ENCODE data around the gene ZFP2.
A peak's percentile ranks its signal among the peaks of the same experiment; 100 is the strongest.
"Not testable (repeated sequence)": the region's sequence is repeated elsewhere in the genome, so short reads cannot be mapped to it uniquely, and the experiment has no call there.

ZFP2 gene

DNA sequence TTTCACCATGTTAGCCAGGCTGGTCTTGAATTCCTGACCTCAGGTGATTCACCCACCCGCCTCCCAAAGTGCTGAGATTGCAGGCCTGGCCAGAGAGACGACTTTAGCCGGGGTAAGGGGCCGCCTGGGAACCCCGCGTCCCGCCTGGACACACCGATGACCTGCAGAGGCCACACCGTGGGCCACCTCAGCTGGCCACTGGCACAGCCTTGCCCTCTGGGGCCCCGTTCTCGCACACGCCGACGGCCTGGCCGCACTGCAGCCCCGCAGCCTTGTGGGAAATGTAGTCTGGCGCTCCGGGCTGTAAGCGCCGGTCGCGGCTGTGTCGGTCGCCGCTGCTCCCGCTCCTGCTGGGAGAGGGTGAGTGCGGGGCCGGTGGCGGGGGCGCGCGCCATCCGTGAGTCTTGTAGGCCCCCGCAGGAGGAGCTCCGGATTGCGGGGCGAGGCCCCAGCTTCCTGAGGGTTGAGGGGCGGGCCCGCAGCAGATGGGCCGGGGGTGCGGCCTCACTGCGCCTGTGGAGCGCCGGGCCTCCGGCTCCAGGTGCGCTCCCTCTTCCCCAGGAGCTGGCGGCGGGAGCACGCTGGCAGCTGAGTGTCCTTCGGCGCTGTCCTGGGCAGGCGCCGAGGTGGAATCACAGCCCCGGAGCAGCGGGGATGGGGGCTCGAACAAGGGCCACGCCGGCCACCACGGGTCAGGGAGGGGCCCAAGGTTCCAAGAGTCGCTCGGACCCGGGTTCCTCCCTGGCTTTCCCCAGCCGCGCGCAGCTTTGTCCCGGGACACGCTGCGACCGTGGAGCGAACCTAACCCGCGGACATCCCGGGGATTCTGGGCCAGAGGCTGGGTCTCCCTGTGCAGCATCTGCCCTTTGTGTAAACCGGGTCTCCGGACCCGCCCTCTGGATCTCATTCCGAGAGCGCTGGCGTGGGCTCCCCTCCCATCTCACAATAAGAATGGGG lies at the start of gene ZFP2:
Gene ZFP2 (plus strand): TSS at position 299 of the 957 bp plus-strand sequence. CDS start 35,401 bp downstream, outside the sequence.
- no peak for DNase-seq

DNA sequence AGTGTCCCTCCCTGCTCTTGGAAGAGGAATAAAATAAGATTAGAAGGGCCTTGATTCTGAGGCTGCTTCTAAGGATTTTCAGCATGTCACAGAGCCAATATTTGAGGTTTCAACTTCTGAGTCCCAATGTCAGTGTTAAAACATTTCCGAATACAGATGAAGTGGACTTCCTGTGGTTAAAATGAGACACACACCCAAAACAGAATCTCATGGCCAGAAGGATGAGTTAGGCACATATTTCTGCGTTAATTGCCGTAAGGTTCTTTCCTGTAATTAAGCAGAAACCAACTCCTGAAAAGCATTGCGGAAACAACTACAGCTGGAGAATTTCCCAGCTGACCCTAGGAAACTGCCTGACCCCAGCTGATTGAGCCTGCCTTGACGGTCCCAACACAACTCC lies 46.4 kb upstream of the ZFP2 start:
- no peak for DNase-seq

DNA sequence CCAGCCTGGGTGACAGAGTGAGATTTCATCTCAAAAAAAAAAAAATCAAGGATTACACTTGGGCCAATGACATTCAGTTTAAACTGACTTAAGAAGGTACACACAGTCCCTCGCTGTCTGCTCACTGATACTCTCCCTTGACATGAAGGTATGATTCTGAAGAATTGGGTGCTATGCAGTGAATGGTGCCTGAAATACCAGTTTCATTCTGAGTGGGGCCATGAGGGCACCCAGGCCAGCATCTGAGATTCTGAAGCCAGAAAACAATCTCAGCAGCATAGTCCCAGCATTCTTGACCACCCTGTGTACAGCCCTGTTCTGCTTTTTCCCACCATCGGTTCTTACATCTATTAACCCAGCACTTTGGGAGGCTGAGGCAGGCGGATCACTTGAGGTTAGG lies 43.8 kb upstream of the ZFP2 start:
- no peak for DNase-seq

DNA sequence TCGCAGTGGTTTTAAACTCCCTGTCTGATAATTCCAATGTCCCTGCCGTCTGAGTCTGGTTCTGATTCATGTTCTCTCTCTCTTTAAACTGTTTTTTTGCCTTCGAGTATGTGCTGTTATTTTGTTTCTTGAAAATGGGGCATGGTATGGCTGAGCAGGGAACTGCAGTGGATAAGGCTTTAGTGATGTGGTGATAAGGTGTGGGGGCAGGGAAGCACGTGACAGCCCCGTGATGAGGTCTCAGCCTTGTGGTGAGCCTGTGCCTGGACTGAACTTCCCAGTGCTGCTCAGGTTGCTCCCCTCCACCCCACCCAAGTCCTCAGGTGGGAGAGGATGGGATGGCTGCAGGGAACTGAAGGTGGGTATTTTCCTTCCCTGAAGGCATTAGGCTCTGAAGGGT lies 41.4 kb upstream of the ZFP2 start:
- DNase-seq: no peak

DNA sequence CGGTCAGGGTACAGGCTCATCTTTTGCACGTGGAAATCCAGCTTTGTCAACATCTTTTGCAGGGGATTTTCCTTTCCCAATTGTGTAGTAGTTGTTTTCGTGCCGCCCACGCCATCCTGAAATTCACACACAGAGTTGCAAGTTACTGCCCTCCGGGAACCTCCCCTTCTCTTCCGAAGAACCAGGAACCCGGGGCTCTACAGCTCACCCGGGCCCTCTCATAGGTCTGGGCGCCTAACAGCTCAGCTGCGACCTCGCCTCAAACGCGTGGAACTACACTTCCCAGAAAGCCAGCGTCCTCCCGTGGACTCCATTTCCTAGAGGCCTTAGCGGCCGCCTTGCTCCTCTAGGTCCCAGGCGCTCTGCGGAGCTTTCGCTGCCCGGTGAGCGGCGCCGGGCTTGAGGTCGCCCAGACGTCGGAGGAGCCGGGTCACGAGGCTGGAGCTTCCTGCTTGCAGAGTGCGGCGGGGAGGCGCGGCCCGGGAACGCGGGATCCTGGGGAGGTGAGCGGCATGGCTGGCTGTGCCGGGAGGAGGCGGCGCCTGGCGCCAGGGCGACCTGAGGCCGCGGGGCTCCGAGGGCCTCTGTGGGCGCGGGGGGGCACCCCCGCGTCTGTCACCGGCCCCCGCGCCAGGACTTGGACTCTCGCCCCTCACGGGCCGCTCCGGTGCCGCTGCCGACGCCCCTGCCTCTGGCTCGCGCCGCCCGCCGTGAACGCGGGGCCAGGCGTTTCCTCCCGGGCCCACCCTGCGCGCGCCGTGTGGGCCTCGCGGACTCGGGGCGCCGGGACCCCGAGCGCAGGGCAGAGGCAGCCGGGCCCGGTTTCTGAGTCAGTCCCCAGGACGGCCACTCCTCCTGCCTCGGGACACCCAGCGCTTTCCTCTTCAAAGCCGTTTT lies 35.8 kb upstream of the ZFP2 start, which contains the start of gene ZNF354B:
Gene ZNF354B (plus strand): TSS at position 329 of the 897 bp plus-strand sequence. CDS start 1,095 bp downstream, outside the sequence.
- DNase-seq: peak; percentile 66

DNA sequence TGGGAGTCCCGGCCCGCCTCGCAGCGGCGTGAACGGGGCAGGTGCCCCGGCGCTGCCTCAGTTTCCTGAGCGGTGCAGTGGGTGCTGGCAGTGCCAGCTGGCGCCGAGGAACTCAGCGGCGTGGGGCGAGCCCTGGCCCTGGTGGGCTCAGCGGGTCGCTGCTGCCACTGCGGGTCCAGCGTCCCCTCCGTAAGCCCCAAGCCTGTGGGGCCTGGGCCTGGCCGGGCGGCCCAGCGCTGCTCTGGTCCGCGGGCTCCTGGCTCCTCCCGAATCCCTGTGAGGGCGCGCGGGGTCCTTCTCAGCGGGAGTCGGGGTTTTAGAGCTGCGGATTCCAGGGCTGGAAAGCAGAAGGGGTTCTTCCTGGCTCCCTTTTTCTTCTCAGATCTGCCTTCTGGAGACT lies 35.1 kb upstream of the ZFP2 start:
- DNase-seq: not testable (repeated sequence)

DNA sequence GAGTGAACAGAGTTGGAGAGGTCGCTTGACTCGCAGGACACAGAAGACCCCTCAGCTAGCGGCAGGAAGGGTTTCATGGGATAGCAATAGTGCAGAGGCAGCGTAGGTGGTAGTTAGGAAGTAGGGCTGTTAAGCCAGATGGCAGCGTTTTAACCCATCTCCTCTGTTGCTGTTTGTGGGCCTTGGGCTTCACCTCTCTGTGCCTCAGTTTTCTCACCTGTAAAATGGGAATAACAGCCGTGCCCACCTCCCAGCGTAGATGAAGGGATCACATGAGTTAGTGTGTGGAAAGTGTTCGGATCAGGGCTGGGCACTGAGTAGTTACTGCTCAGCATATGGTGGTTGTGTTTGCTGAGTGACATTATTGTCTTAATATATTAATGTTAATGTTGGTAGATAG lies 34.1 kb upstream of the ZFP2 start:
- DNase-seq: no peak

DNA sequence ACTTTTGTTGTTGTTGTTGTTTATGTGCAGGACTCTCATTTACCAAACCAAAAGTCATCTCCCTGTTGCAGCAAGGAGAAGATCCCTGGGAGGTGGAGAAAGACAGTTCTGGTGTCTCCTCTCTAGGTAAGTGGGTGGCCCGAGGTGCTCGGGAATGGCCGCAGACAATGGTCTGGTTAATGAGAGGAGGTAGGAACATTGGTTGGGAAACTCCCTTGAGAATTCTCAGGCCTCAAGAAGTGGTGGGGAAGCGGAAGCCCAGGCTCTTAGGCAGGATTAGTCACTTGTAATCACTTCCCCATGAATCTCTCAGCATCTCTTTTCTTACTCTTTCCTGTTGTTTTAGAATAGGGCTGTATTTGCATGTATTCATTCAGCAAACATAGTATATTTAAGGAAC lies 28.8 kb upstream of the ZFP2 start:
- DNase-seq: no peak

DNA sequence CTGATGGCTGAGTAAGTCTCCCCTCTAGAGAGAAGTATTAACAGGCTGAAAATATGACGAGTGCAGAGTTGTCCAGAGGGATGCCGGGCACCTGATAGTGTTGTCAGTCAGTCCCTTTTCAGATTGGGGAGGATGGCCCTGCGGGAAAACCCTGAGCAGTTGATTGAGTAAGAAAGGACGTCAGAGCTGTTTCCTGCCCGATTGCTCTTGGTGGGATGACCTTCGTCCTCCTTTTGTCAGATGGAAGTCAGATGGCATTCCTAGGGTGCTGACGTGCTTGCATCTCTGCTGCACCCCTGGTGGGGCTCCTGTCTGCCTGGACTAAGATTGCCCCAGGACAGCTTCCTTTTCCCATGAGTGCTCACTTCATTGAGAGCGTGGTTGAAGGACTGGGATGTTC lies 26.1 kb upstream of the ZFP2 start:
- DNase-seq: no peak

DNA sequence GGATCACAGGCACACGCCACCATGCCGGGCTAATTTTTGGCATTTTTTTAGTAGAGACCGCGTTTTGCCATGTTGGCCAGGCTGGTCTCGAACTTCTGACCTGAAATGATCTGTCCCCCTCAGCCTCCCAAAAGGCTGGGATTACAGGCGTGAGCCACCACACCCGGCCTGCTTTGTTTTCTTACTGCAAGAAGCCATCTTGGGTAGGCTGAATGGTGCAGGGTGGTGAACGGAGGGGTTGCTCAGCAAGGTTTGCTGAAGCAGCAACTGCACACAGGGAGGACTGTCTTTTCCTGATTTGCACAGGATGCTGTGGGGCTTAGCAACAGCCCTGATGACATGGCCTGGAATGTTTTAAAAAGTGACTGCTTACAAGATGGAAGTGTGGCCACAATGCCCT lies 25.3 kb upstream of the ZFP2 start:
- DNase-seq: no peak

DNA sequence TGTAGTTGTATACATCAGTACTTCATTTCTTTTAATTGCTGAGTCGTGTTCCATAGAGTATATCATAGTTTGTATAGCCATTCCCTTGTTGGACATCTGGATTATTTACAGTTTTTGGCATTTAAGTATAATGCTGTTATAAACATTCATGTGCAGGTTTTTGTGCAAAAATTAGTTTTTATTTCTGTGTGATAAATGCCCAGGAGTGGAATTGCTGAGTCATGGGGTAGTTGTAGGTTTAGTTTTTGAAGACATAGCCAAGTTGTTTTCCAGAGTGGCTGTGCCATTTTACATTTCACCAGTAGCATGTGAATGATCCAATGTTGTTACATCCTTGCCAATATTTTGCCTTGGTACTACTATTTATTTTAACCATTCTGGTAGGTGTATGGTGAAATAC lies 23.4 kb upstream of the ZFP2 start:
- no peak for DNase-seq

DNA sequence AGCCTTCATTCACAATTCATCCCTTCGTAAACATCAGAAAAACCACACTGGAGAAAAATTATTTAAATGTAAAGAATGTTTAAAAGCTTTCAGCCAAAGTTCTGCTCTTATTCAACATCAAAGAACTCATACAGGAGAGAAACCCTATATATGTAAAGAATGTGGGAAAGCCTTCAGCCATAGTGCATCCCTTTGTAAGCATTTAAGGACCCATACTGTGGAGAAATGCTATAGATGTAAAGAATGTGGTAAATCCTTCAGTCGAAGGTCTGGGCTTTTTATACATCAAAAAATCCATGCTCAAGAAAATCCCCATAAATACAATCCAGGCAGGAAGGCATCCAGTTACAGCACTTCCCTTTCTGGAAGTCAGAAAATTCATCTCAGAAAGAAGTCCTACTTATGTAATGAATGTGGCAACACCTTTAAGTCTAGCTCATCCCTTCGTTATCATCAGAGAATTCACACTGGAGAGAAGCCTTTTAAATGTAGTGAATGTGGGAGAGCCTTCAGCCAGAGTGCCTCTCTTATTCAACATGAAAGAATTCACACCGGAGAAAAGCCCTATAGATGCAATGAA lies 12.5 kb upstream of the ZFP2 start:
- DNase-seq: not testable (repeated sequence)

DNA sequence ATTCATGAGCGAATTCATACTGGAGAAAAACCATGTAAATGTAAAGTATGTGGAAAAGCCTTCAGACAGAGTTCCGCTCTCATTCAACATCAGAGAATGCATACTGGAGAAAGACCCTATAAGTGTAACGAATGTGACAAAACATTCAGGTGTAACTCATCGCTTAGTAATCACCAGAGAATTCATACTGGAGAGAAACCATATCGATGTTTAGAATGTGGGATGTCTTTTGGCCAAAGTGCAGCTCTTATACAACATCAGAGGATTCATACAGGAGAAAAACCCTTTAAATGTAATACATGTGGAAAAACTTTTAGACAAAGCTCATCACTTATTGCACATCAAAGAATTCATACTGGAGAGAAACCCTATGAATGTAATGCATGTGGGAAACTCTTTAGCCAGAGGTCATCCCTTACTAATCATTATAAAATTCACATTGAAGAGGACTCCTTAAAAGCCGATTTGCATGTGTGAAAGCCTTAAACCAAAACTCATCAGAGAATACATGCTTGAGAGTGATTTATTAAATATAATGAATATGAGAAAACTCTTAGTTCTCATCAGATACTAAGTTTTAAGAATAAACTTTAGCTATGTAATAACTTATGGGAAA lies 11.8 kb upstream of the ZFP2 start:
- DNase-seq: no peak

DNA sequence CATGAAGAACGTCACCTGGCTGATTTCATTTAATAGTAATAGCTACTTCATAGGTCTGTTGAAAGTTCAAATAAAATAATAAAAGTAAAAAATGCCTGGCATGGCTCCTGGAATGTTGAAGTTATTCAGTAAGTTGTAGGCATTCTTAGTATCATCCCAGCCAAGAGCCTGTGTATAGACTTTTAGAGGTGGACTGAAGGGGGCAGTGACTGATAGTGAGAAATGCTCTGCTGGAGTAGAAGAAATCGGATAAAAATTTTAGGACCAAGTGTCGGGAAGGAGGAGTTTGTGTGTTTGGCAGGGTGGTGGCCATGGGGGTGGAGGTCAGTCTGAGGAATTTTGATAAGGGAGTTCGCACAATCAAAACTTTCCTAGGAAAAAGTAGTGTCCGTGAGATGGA lies 3.6 kb downstream of the ZFP2 start:
- DNase-seq: no peak

DNA sequence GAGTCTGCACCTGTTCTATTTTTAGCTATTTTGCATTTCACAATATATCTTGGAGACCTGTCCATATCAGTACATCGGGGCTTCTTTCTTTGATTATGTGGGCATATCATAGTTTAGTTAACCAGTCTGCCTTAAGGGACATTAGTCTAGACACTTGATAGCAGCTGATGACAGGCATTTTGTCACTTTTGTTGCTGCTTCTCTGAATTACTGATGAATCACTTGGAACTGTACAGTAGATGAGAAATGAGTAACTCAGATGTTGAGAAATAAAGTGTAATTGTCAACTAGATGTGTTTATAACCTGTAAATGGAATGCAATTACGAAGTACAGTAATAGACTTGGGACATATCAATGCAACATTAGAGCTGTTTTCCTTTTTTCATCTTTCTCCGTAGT lies 7.1 kb downstream of the ZFP2 start:
- no peak for DNase-seq

DNA sequence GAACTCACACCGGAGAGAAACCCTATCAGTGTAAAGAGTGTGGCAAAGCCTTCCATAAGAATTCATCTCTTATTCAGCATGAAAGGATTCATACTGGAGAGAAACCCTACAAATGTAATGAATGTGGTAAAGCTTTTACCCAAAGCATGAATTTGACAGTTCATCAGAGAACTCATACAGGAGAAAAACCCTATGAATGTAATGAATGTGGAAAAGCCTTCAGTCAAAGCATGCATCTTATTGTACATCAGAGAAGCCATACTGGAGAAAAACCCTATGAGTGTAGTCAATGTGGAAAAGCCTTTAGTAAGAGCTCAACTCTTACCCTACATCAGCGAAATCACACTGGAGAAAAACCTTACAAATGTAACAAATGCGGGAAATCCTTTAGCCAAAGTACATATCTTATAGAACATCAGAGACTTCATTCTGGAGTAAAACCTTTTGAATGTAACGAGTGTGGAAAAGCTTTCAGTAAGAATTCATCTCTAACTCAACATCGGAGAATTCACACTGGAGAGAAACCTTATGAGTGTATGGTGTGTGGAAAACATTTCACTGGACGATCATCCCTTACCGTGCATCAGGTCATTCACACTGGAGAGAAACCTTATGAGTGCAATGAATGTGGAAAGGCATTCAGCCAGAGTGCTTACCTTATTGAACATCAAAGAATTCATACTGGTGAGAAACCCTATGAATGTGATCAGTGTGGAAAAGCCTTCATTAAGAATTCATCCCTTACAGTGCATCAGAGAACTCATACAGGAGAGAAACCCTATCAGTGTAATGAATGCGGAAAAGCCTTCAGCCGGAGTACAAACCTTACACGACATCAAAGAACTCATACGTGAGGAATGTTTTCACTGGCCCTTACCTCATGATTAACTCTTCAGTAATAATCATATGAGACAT lies 36.4 kb downstream of the ZFP2 start:
- no peak for DNase-seq

DNA sequence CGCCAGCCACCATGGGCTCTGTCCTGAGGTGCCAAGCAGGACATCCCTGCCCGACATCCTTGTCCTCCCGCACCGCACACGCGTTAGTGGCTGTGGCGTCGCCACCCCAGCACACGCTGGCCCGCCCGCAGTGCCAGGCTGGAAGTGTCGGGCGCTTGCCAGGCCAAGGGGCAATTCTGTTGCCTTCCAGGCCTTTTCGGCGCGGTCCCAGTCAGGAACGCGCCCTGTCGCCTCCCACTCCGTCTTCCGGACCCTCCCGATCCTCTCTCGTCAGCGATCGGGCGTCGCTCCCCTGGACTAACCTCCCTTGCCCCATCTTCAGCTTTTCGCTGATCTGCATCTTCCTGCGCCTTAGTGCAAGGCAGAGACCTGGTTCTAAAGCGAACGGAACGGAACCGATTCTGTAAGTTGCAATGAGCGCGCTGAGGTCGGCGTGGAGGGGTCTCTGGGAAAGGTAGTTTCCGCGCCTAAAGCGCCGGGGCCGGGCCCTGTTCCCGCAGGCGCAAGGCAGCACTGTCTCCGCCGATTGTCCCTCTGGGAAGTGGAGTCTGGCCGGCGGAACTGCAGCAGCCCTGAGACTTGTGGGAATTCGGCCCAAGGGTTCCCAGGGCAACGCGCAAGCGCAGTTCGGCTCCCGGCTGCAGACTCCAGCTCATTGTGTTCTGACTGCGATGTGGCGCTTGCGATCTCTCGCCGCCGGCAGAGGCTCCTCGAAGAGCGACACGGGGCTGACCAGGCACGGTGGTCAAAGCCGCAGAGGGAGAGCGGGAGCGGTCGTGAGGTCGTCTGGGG lies 45.1 kb downstream of the ZFP2 start, which contains the start of gene ZNF454:
Gene ZNF454 (plus strand): TSS at position 630 of the 792 bp plus-strand sequence. CDS start 1,594 bp downstream, outside the sequence.
- DNase-seq: peak; percentile 2

DNA sequence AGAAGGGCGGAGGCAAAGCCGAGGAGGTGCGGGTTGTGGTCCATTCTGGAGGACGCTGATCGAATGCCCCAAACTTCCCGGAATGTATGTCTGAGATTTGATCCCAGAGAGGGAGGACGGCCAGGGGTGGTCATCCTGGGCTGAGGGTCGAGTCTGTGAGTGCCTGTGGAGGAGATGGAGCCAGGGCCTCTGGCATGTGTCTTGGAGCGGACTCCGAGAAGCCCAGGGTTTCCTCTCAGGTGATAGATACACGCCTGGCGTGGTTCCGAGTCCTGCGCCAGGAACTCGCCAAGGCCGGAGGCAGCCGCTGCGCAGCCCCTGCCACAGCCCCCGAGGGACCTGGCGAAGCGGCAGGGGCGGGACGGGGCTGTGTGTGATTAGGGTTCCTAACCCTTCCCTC lies 45.6 kb downstream of the ZFP2 start:
- DNase-seq: no peak

DNA sequence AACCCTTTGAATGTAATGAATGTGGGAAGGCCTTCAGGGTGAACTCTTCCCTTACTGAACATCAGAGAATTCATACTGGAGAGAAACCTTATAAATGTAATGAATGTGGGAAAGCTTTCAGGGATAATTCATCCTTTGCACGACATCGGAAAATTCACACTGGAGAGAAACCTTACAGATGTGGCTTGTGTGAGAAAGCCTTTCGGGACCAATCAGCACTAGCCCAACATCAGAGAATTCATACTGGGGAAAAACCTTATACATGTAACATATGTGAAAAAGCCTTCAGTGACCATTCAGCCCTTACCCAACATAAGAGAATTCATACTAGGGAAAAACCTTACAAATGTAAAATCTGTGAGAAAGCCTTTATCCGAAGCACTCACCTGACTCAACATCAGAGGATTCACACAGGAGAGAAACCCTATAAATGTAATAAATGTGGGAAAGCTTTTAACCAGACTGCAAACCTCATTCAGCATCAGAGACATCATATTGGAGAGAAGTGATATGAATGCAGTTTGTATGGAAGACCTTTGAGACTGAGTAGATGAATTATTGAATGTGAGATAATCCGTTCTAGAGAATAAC lies 69.8 kb downstream of the ZFP2 start:
- no peak for DNase-seq

DNA sequence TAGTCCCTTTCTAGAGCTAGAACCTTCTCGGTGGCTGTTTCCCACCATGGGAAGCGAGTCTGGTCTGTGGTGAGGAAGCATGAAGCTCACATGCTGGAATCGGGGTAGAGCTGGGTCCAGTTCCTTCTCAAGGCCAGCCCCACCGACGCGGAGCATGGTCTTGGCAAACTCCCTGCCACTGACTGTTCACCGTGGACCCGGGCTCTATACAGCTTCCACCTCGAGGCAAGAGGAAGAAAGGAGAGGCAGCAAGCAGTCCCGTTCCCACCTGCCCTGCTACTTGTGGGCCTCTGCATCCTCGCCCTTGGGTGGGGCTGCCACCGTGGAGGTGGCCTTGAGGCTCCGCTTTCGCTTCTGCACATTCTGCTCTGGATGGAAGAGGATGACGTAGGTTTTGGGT lies 85.7 kb downstream of the ZFP2 start:
- DNase-seq: no peak

All from NCI-H524 treated with DMSO at 0.1 percent for 48 hours (cell line).